Activated CD8-positive, alpha-beta T cell treated with anti-CD3 and anti-CD28 coated beads, Interleukin-2, amount 10 ng/mL, durations not matched to agents 7 days and 5 days (primary cell): ENCODE results near the gene DIP2C. TPM values are rescaled to one million over a fixed set of nuclear protein-coding genes. Genes with fewer than 3 reads are reported as not detected.
"Not testable (repeated sequence)": the region's sequence is repeated elsewhere in the genome, so short reads cannot be mapped to it uniquely, and the experiment has no call there.

Source experiments
- ATAC-seq: fragments of 150-1000 bp; cut with Tn5 transposase; one replicate; pipeline ENCODE4 v1.10.0; 2021; ENCODE audit warnings: moderate library complexity
- CTCF ChIA-PET: fragments of 350-600 bp; sonication (Branson Sonifier 250); formaldehyde crosslinking; loops from one replicate; lab custom pipeline; 2021; ENCODE audit warnings: antibody characterized with exemption; lab: Charles Lee
- POLR2A ChIA-PET: fragments of 350-600 bp; sonication (Branson Sonifier 250); formaldehyde crosslinking; loops from one replicate; lab custom pipeline; 2021; ENCODE audit warnings: antibody characterized with exemption; lab: Charles Lee
- DNase-seq: peaks from one replicate; pipeline ENCODE4 v3.0.0-alpha.2; 2020
- H3K27ac Mint-ChIP-seq: one replicate; pipeline ENCODE4 v1.8.0; 2021; ENCODE audit warnings: mild to moderate bottlenecking, mixed read lengths
- H3K27me3 Mint-ChIP-seq: one replicate; pipeline ENCODE4 v1.8.0; 2021; ENCODE audit warnings: low read depth, mixed read lengths
- H3K36me3 Mint-ChIP-seq: one replicate; pipeline ENCODE4 v1.8.0; 2021; ENCODE audit warnings: low read depth, mixed read lengths
- H3K4me1 Mint-ChIP-seq: one replicate; pipeline ENCODE4 v1.8.0; 2021; ENCODE audit warnings: low read depth, mixed read lengths
- H3K4me3 Mint-ChIP-seq: one replicate; pipeline ENCODE4 v1.8.0; 2021; ENCODE audit warnings: mild to moderate bottlenecking, mixed read lengths
- H3K9me3 Mint-ChIP-seq: one replicate; pipeline ENCODE4 v1.8.0; 2022; ENCODE audit warnings: mixed read lengths; ENCODE audit not compliant: insufficient read depth
- total RNA-seq, 2 experiments: library from RNA; stranded (reverse); gene quantifications; one replicate each; pipeline ENCODE4 v1.2.3, GENCODE V29; 2021

DIP2C gene
- total RNA-seq, 2 experiments from 2014 or later, result 0.34 to 0.39 TPM

DNA sequence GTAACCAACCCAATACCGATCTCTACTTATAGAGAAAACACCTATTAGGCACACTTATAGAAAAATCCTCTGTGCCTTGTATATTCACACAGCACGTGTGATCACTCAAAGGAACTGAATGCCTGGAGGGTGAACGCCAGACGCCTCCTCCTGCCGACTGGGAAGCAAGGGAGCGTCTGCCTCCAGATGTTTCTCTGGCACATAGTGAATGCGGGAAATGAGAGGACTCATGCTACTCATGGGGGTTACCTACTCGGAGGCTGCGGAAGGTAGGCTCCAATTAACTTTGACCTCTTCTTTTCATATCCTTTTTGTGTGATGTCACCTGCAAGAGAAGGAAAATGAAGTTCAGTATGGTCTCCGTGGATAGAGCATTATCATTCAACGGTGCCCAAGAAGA is 203.3 kb downstream of the DIP2C start:
- H3K27me3 Mint-ChIP-seq, result no peaks in the 10 kb centered on the region
- DNase-seq (no peak), ATAC-seq (no peak)
- H3K27ac Mint-ChIP-seq, result no peak overlapping the region
- no peak overlapping the region for H3K4me3 Mint-ChIP-seq
- H3K36me3 Mint-ChIP-seq, result no peaks in the 10 kb centered on the region
- CTCF ChIA-PET, result no interaction called here
- no peaks in the 10 kb centered on the region for H3K4me1 Mint-ChIP-seq
- POLR2A ChIA-PET, result no interaction called here
- H3K9me3 Mint-ChIP-seq, result no peaks in the 10 kb centered on the region

DNA sequence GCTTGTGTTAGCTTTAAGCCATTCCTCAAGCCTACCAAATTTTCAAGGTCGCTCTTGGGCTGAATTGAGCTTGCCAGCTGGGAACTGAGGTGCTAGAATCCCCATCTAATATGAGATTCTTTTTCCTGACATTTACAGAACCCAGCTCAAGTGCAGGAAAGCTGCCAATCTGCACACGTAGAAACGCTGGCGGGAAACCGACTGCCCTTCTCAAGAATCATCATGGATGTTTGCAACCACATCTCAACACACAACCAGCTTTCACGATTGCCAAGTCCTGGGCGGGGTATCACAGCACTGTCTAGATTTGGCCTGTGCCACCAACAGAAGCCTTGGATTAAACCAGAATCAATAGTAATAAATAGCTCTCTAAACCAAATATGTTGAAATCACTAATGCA is 203.7 kb downstream of the DIP2C start:
- ChIA-PET POLR2A (no interaction called here), CTCF (no interaction called here)
- Mint-ChIP-seq H3K36me3 (no peaks in the 10 kb centered on the region), H3K9me3 (no peaks in the 10 kb centered on the region), H3K4me1 (no peaks in the 10 kb centered on the region), H3K27ac (no peak overlapping the region), H3K27me3 (no peaks in the 10 kb centered on the region), H3K4me3 (no peak overlapping the region)
- no peak for DNase-seq
- ATAC-seq, result no peak

DNA sequence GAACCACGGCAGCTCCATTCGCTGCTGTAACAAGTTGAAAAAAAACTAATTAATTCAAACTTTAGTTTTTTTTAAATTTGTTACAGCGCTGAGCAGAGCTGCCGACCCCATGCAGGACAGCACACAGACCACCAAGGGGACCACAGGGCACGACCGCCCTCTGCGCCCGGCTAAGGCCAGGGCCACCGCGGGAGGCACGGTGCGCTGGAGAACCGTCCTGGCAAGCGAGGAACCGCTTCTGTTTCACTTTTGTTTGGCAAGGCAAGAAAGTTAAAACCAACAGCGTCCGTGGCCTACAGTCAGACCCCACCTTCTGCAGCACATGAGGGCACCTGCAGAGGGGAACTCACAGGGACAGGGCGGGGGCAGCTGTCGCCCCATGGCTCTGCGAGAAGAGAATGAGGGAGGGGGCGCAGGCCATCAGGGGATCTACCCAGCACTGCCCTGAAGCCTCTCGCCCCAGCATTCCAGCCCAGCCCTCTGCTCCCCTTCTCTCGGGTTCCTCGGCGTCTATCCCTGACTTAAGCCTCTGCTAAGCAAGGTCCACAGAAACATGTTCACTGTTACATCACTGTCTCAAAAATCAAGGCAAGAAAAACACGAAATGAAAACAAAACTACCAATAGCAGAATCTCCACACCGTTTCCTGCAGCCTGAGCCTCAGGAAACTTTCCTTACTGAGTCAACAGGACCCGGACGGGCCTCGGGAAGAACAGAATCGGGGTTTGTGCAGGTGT is 204.4 kb downstream of the DIP2C start:
- Mint-ChIP-seq H3K36me3 (no peaks in the 10 kb centered on the region), H3K4me3 (peak overlapping the region; percentile 71), H3K4me1 (no peaks in the 10 kb centered on the region), H3K27ac (peak overlapping the region; percentile 85), H3K27me3 (no peaks in the 10 kb centered on the region), H3K9me3 (no peaks in the 10 kb centered on the region)
- DNase-seq (peak; percentile 34), ATAC-seq (peak; percentile 68)
- CTCF ChIA-PET, result interaction anchor here (1.2 kb wide), 1 partner anchor 16 kb away, joined by 3 read pairs; no protein-coding TSS in a partner anchor
- POLR2A ChIA-PET, result interaction anchor here (1.0 kb wide), 1 partner anchor 171 kb away, joined by 3 read pairs; no protein-coding TSS in a partner anchor

DNA sequence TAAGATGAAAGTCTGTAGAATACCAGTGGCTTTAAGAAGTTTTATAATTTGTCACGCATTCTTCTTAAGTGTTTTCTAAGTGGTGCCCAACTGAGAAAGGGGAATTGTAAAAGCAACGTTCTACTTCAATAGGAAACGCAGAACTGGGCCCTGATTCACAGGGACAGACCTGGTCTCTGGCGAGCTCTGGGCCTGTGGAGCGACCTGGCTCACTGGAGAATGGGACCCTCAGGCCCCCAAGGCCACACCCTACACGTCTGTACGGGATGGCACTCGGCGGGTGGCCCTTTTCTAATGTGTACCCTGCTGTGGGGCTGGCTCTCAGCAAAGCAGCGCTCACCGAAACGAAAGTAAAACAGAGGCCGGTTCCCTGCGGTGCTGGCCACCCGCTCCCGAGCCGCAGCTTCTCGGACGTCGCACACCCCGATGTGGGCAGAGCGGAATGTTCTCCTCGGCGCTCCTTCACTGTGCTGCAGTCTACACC is 205.0 kb downstream of the DIP2C start:
- H3K27ac Mint-ChIP-seq, result peak overlapping the region; percentile 85
- ChIA-PET CTCF (interaction anchor here (1.2 kb wide), 1 partner anchor 16 kb away, joined by 3 read pairs; no protein-coding TSS in a partner anchor), POLR2A (interaction anchor here (1.0 kb wide), 1 partner anchor 171 kb away, joined by 3 read pairs; no protein-coding TSS in a partner anchor)
- H3K36me3 Mint-ChIP-seq, result no peaks in the 10 kb centered on the region
- DNase-seq (peak; percentile 37), ATAC-seq (peak; percentile 69)
- no peaks in the 10 kb centered on the region for H3K27me3 Mint-ChIP-seq
- H3K4me3 Mint-ChIP-seq, result peak overlapping the region; percentile 71
- H3K4me1 Mint-ChIP-seq, result no peaks in the 10 kb centered on the region
- H3K9me3 Mint-ChIP-seq, result no peaks in the 10 kb centered on the region

DNA sequence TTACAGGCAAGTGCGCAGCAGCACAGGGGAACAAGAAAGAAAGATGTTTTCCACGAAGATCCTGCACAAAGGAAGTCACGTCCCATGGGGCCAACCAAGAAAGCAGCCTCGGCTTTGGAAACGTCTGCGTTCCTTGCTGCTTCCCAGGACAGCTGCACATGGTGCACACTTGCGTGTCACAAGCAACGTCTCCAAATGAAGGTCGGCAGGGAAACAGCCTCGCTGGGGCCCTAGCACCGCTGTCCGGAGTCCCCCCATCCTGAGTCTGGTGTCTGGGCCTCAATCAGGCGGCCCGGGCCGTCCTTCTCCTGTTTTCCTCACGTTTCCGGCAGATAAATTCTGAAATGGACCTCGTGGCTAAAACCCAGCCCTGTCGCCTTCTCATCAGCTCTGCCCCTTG is 206.2 kb downstream of the DIP2C start:
- DNase-seq, result no peak

DNA sequence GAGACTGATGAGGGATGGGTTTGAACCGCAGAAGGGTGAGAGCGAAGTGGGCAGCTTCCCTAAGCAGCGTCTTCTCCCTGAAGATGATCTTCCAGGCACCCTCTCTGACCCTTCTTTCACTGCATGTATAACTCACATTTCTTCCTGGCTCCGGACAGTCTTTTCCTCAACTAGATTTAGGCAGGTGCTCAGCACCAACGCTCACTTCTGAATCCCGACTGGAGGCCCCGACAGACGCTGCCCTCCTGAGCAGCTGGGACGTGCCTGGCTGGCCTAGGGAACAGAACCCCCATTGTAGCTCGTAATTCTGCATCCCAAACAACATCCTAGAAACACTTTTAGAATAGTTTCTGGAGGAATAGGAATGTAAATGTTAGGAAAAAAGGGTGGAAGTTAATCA is 206.6 kb downstream of the DIP2C start:
- ChIA-PET POLR2A (interaction anchor here (0.6 kb wide), 1 partner anchor 347 kb away, joined by 3 read pairs; no protein-coding TSS in a partner anchor), CTCF (no interaction called here)
- ATAC-seq (no peak), DNase-seq (no peak)
- Mint-ChIP-seq H3K4me3 (no peak overlapping the region), H3K36me3 (no peaks in the 10 kb centered on the region), H3K27me3 (no peaks in the 10 kb centered on the region), H3K9me3 (no peaks in the 10 kb centered on the region), H3K4me1 (no peaks in the 10 kb centered on the region), H3K27ac (no peak overlapping the region)

More for the DNA sequence above, 206.2 kb downstream of the DIP2C start:
- no peak overlapping the region for H3K27ac Mint-ChIP-seq
- H3K27me3 Mint-ChIP-seq, result no peaks in the 10 kb centered on the region
- ChIA-PET POLR2A (interaction anchor here (0.6 kb wide), 1 partner anchor 348 kb away, joined by 3 read pairs; no protein-coding TSS in a partner anchor), CTCF (no interaction called here)
- no peaks in the 10 kb centered on the region for H3K36me3 Mint-ChIP-seq
- H3K4me3 Mint-ChIP-seq, result no peak overlapping the region
- H3K4me1 Mint-ChIP-seq, result no peaks in the 10 kb centered on the region
- no peak for ATAC-seq
- H3K9me3 Mint-ChIP-seq, result no peaks in the 10 kb centered on the region

DNA sequence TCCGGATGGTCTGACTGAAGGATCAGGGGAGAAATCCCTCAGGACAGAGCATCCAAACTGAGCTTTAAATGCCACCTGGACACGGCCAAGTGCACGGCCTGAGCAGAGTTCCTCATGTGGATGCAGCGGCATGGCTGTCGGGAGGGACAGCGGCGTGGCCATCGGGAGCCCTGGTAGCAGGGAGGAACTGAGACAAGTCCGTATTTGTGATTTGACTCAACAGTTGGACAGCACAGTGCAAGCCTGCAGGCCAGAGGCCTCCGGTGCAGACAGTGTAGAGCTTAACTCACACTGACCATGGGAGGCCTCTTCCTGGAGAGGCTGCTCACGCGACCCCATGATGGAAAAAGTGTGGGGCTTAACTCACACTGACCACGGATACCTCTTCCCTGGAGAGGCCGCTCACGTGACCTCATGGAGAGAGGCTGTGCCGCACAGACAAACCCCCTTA is 207.4 kb downstream of the DIP2C start:
- H3K36me3 Mint-ChIP-seq, result no peaks in the 10 kb centered on the region
- CTCF ChIA-PET, result no interaction called here
- POLR2A ChIA-PET, result no interaction called here
- H3K4me3 Mint-ChIP-seq, result no peak overlapping the region
- ATAC-seq (no peak), DNase-seq (no peak)
- H3K4me1 Mint-ChIP-seq, result peaks cover under 1% of the 10 kb centered on the region
- H3K9me3 Mint-ChIP-seq, result peaks cover under 1% of the 10 kb centered on the region
- no peak overlapping the region for H3K27ac Mint-ChIP-seq
- no peaks in the 10 kb centered on the region for H3K27me3 Mint-ChIP-seq

DNA sequence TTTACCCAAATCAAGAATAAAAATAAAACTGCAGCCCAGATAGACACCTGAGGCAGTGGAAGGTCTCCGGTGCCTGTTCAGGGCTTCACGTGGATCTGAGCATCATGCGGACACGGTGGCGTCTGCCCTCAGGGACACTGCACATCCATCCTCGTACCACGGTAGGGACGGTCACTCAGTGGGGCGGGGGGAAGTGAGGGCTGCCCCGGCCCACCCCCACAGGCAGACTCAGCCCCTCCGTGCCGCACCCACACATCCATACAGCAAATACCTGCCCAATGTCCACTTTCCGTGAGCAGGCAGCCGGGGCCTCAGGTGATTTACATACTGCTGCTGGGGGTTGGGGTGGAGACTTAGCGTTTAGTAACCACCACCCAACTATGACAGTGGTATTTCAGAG is 207.8 kb downstream of the DIP2C start:
- ATAC-seq, result no peak
- H3K9me3 Mint-ChIP-seq, result peaks cover 5% of the 10 kb centered on the region

DNA sequence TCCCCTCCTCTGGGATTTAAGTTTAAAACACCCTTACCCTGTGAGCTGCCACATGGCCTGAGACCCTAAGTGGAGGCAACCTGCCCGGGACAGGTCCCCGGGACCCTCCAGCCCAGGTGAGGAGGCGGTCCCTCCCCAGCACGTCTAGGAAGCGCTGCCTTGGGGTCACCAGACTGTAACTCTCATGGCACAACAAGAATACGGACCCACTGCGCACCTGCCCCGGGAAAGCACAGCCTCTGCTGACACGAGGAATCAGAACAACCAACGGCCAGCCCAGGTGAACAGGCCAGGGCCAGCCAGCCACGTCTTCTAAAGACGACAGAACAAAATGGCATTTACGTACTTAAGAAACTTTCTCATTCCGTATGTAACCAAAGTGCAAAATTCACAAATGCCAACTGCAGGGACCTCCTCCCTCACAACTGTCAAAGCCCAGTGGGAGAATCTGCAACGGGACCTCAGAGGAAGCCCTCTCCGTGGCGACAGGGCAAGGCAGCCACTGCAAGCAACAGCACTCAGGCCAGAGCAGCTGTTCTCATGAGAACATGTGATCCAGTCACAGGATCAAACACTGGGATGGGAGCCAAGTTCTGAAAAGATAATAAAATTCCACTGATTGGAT is 208.4 kb downstream of the DIP2C start:
- CTCF ChIA-PET, result no interaction called here
- ATAC-seq (no peak), DNase-seq (no peak)
- POLR2A ChIA-PET, result no interaction called here
- H3K27me3 Mint-ChIP-seq, result no peaks in the 10 kb centered on the region
- H3K36me3 Mint-ChIP-seq, result no peaks in the 10 kb centered on the region
- H3K4me1 Mint-ChIP-seq, result peaks cover 3% of the 10 kb centered on the region
- no peak overlapping the region for H3K4me3 Mint-ChIP-seq
- no peak overlapping the region for H3K27ac Mint-ChIP-seq
- peaks cover 5% of the 10 kb centered on the region for H3K9me3 Mint-ChIP-seq

More for the DNA sequence above, 207.8 kb downstream of the DIP2C start:
- DNase-seq, result no peak
- Mint-ChIP-seq H3K4me1 (peaks cover 3% of the 10 kb centered on the region), H3K27me3 (no peaks in the 10 kb centered on the region), H3K36me3 (no peaks in the 10 kb centered on the region), H3K27ac (no peak overlapping the region), H3K4me3 (no peak overlapping the region)
- CTCF ChIA-PET, result no interaction called here
- POLR2A ChIA-PET, result no interaction called here

DNA sequence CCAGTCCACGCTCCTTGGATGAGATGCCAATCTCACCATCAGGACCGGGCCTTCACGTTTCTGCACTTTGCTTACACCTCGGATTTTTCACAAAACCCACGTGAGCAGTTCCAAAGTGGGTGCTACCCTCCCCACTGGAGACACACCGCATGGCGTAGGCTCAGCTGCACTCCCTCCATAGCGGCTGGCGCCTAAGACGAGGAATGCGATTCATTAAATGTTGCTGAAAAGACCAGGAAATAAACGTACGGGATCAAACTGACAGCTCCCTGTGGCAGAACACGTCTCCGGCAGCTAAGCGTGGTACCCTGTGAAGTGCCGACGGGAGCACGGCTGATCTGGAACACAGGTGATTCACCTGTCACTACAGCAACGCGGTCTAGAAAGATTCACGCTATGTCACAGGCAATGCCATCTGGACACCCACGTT is 209.0 kb downstream of the DIP2C start:
- H3K4me1 Mint-ChIP-seq, result peaks cover 3% of the 10 kb centered on the region
- peaks cover 5% of the 10 kb centered on the region for H3K9me3 Mint-ChIP-seq
- CTCF ChIA-PET, result no interaction called here
- ATAC-seq, result no peak
- no peaks in the 10 kb centered on the region for H3K27me3 Mint-ChIP-seq
- POLR2A ChIA-PET, result no interaction called here
- DNase-seq, result no peak
- H3K27ac Mint-ChIP-seq, result no peak overlapping the region
- no peaks in the 10 kb centered on the region for H3K36me3 Mint-ChIP-seq
- no peak overlapping the region for H3K4me3 Mint-ChIP-seq

DNA sequence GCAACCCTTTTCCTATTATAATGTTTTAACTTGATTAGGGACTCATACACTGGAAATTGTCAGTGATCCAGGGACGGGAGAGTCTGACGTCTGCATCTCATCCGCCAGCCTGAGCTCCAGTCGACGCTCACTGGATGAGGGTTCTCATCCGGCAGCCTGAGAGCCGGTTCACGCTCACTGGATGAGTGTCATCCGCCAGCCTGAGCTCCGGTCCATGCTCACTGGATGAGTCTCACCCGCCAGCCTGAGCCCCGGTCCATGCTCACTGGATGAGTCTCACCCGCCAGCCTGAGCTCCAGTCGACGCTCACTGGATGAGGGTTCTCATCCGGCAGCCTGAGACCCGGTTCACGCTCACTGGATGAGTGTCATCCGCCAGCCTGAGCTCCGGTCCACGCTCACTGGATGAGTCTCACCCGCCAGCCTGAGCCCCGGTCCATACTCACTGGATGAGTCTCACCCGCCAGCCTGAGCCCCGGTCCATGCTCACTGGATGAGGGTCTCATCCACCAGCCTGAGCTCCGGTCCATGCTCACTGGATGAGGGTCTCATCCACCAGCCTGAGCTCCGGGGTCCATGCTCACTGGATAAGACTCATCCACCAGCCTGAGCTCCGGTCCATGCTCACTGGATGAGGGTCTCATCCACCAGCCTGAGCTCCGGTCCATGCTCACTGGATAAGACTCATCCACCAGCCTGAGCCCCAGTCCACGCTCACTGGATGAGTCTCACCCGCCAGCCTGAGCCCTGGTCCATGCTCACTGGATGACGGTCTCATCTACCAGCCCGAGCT is 209.6 kb downstream of the DIP2C start:
- ATAC-seq, H3K27me3 Mint-ChIP-seq, H3K27ac Mint-ChIP-seq, CTCF ChIA-PET, H3K9me3 Mint-ChIP-seq, H3K4me1 Mint-ChIP-seq, H3K36me3 Mint-ChIP-seq, H3K4me3 Mint-ChIP-seq, DNase-seq: not testable (repeated sequence)
- POLR2A ChIA-PET, result interaction anchor here (0.7 kb wide), 1 partner anchor 27 kb away, joined by 3 read pairs; no protein-coding TSS in a partner anchor
